CD4-positive, alpha-beta T cell treated with Interleukin-17A for 4 hours (primary cell): ENCODE measurements around the gene ST14.
"Not testable (repeated sequence)": the region's sequence is repeated elsewhere in the genome, so short reads cannot be mapped to it uniquely, and the experiment has no call there.

ENCODE experiments used
- DNase-seq: peaks from one replicate; pipeline ENCODE4 v3.0.0-alpha.2; 2020; ENCODE audit warnings: mixed read lengths

Gene ST14

GRCh38 chr11:130211144-130211543, 51.6 kb downstream of the ST14 start:
- no peak for DNase-seq

- no peak for DNase-seq
Measured at GRCh38 chr11:130211781-130212401, 52.3 kb downstream of the ST14 start.

GRCh38 chr11:130212431-130212961, 52.9 kb downstream of the ST14 start:
- no peak for DNase-seq

DNA sequence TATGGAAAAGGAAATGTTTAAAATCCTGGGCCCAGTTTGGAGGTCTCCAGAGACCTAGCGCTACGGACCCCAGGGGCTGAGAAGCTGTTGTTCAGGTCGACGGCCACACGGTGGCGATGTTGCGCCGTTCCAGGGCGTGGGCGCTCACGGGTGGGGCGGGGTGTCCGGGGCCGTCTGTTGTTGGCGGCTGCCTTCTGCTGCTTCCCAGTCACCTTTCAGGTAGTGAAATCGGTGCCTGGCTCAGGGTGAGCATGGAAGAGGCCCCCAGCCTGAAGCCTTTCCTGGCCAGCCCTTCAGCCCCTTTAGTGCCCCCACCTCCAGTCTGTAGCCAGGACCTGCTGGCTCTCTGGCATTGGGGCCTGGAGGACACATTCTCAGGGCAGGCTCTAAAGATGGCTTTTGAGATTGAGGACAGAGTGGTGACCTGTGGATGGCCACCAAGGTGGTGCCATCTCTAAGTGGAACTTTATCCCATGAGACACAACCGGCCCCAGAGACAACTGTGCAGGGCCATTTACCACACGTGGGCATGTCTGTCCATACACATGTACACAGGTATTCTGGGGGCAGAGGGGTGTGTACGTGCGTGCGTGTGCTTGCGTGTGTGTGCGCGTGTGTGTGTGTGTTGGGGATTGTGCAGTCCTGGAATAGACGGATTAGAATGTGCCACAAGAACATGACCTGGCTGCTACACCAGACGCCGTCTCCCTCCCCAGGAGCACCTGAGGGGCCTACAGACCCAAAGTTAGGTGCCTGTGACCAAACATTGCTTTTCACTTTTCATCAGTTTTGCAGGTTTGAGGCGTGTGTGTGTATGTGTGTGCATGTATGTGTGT, 53.8 kb downstream of the ST14 start:
- DNase-seq = peak; percentile 81

DNA sequence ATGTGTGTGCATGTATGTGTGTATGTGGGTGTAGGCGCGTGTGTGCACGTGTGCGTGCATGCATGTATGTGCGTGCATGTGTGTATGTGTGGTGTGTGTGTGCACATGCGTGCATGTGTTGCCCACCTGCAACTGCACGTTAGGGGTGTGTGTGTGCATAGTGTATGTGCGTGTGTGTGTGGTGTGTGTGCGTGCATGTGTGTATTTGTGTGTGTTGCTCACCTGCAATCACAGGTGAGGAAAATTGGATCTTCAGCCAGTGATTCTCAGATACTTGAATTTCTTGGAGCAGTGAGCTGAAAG, 54.3 kb downstream of the ST14 start:
- DNase-seq = no peak

DNA sequence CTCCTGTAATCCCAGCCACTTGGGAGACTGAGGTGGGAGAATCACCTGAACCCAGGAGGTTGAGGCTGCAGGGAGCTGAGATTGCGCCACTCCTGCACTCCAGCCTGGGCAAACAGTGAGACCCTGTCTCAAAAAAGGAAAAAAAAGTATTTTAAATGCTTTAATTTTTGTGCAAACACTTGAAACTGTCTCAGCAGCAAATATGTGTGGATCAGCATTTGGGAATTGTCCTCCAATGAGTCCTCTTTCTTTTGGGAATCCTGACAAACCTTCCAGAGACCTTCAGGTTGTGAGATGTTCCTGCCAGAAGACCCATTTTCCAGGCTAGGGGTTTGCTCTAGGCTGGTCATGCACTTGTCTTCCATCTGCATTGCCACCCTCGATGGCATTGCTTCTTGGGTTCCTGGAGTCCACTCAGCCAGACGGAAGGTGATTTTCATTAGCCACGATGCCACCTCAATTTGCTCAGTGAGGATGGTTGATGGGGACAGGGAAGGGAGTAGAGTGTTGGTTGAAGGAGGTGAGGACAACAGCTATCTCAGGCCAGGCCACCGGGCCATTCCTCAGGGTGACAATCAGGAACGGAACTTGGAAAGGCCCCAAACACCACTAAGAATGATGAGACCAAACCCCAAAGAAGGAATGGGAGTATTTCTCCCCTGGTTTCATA, 55.4 kb downstream of the ST14 start:
- no peak for DNase-seq

DNA sequence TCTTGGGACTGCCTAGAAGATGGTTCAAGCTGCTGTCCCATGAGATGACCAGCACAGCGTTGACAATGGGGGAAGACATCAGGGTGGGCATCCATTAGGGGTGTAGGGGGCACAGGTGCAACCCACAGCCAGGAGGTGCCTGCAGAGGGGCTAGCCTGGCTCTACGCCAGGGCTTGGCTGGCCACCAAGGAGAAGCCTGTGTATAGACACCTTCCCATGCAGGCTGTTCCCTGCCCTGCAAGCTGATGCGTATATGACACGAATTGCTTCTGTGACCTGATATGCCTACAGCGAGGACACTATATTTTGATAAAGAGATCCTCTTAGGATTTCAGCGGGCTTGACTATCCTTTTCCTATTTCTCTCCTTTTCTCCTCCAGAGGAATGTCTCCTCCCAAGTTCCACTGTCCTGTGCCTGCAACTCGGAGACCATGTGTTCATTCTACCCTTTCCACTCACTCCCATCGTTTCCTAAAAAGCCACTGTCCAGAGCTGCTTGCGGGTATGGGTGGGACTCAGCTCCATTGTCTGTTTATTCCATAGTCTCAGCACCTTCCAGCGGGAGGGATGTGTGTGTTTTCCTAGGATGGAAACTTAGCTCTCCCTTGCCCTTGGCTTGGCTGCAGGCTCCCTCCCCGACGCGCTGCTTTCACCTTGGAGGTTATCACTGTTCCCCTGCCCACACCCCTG, 56.1 kb downstream of the ST14 start:
- no peak for DNase-seq

- DNase-seq = no peak
Measured at GRCh38 chr11:130216221-130216550, 56.6 kb downstream of the ST14 start.

GRCh38 chr11:130216591-130217132, 57.1 kb downstream of the ST14 start:
- DNase-seq = no peak

DNA sequence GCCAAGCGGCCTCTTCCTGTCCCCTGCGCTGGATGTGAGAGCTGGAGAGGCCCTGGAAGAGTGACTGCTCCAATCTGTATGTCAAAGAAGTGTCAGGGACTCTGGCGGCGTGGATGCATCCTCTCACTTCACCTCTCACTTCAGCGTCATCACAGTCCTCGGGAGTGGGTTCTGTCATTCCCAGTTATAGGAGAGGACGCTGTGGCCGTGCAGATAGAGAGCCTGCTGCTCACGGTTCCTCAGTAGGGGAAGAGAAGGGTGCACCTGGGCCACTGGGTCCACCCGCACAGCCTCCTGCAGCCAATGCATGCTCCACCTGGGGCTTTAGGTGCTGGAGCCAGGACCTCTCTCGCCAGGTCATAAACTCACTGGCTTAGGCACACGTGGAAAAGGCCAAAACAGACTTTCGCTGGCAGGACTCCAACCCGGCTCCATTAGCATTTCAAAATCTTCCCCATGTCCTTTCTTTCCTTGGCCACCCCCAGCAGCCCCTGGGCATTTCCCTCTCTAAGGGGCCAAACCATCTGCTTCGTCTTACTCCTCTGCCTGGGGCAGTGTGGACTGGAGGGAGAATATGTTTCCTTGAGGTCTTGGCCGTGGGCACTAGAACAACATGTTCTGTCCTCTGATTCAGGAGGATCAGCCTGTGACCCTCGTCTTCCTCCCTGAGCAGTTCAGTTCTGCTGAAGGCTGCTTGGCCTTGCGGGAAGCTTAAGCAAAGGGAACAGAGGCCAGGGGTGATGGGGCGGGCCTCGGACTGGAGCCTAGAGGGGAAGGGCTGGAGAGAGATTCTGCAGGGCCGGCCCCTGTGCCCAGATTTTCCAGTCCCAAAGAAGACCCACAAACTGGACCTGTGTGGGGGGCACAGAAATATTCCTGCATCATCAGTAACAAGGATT, 57.8 kb downstream of the ST14 start:
- no peak for DNase-seq

GRCh38 chr11:130218501-130219070, 59.0 kb downstream of the ST14 start:
- no peak for DNase-seq

DNA sequence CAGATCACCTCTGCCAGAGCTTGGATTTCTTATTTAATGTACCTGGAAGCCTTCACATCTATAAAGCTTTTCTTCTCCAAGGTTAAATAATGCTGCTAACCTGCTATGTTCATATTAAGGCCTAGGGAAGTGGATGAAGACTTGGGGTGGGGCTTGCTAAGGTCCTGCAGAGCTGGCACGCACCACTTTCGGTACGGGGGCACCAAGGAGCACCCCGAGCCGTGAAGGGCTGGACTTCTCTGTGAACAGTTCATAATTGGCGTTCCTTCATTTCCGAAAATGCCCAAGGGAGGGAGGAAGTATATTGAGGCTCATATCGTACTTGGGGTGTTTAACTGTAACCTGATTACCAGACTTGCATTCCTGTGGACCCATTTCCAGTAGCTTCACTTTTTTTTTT, 59.6 kb downstream of the ST14 start:
- DNase-seq = no peak

DNA sequence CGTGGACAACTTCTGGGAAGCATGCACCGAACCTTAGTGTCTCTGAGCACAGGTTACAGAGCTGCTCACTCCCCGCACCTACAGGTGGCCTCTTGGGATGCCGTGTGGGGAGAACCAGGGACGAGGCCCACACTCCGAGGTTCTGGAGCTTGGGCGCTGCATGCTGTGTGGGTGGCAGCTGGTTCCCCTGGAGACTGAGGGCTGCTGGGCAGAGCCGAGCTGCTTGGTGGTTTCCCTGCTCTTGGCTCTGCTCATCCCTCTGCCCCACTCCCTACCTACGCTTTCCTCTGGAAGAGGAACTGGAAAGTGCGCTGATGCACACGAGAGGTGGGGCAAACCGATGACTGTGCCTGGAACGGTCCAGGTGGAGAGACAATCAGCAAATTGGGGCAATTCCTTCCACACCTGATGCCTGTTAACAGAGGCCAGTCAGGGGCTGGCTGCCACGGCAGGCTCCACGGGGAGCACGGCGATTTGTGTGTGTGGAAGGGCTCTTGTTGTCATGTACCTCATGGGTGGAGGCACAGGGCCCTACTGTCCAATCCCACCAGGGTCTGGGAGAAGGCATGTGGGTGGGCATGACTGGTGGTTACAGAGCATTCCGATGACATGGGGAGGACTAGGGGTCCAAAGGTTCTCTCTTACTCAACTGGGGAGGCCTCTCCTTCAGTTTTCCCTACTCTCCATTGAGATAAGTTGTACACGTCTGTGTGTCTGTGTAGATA, 60.9 kb downstream of the ST14 start:
- no peak for DNase-seq

DNA sequence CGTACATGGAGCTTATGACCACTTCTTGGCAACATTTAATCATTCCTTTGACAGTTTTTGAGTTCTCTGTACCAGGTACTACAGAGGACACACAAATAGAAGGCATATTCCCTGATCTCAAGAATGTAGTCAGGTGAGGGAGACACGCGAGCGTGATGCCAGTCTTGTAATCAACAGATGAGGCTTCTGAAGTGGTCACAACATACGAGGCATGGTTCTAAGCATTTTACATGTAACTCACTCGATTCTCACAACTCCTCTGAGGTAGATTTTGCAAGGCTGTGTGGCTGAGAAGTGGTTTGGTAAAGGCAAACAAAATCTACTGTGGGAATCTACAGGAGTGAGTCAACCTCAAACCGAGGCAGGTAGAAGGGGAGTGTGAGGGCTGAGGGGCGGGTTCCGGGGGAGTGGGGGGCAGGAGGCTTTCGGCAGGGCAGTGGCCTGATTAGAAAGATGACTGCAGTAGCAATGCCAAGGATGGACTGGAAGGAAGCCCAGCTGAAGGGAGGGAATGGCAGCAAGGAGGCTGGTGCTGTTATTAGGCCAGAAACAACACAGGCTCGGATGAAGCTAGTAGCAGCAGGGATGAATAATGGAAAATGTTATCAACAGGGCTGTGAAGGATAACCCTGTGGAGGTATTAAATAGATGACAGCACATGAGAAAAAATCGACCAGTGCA, 63.8 kb downstream of the ST14 start:
- no peak for DNase-seq

DNA sequence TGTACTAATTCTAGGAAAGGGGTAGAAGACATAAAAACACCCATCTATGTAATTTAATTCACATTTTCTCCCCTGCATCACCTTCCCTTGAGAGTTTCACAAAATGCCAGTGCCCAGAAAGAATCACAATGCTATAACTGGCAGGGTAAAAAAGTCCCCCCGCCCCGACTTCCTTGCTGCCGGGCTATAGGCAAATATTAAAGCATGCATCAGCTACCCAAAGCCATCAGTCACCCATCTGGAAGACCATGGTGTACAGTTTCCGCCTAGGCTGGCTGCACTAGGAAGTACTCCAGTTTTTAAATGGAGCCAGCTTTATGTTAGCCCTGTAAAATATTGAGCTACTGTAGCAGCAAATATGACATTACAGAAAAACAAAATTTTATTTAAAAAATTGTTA, 67.8 kb downstream of the ST14 start:
- DNase-seq = no peak

DNA sequence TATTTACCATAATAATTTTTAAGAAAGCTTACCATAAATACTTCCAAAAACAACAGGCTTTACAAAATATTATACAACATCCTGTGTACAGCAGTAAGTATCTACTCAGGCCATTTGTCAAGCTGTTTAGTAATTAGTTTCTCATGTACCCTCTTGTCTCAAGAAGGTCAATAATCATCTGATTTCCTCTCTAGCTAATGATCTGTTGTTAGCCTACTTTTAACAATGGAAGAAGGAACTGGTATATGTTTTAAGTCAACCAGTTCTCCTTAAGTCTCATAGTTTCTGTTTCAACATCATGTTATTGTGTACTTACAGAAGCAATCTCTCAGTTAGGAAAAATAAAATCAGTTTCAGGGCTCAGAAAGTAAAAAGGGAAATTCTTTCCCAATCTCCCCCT, 73.9 kb downstream of the ST14 start:
- DNase-seq = not testable (repeated sequence)

DNA sequence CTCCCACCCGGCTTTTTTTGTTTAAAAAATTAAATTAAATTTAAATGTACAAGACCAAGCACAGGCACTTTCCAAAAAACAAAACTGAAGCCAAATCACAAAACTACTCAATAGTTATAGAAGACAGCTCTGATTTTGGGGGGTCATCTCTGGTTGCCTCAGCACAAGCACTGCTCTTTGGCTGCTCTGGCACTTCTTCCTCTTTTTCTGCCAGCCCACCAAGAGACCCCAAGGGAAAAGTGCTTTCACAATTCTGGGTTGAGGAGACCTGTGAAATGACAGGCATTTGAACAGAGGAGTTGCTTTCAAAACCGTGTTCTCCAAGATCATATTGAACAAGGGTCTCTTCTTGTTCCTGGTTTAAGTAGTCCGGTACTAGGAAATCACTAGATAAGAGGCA, 74.3 kb downstream of the ST14 start:
- not testable (repeated sequence) for DNase-seq

- DNase-seq = no peak
Measured at GRCh38 chr11:130234315-130234714, 74.7 kb downstream of the ST14 start.

DNA sequence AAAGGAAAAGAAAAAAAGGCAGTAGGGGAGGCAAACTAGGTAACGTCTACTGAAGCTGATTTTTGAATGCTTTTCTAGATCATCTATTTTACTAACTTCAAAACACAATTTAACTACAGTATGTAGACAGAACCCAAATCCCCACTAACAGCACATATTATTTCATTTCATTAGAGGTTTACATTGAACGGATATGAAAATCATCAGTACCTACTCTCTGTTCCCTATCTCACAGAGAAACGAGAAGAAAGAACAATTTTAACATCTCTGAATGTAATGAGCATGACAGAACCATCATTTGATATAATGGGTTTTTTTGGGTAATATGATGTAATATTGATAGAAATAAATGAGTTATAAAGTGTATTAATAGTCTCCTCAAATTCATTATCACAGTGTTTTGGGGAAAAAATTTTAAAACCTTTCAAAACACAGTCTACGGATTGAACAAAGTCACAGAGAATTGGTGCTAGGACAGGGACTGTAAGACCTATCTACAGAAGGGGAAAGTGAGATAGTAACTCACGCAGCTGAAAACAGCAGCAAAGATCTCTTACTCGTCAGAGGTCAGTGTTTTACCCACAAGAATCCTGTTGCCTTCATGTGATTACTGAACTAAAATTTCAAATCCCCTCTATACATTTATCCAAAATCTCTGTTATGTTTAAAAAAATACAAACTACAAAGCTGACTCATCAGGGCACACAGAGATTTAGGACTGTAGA, 77.9 kb downstream of the ST14 start:
- DNase-seq = no peak

DNA sequence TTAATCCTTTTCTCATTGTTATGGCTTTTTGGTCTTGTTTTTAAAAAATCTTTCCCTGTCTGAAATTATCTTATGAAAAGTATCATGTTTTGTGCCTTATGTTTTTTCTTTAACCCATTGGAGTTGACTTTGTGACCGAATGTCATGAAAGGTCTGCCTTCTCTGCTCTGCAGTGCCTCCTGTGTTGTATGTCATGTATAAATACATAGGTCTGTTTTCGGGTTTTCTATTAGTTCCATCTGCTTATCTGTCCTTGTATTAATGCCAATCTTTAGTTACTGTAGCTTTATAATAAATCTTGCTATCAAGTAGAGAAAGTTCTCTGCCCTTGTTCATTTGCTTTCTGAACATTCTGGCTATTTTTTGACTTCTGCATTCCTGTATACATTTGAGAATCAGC, 82.1 kb downstream of the ST14 start:
- no peak for DNase-seq
